AG09319 (cell line): ENCODE data around the gene ZPBP.

ENCODE experiments used
- DNase-seq: peaks from one replicate; pipeline ENCODE4 v3.0.0-alpha.2; 2010; ENCODE audit warnings: low read depth; ENCODE audit errors: extremely low read depth
- CTCF ChIP-seq: IDR thresholded peaks from 2 replicates; pipeline ENCODE4 v1.5.1; 2011; ENCODE audit warnings: low read depth, mild to moderate bottlenecking, inconsistent platforms, low read length, moderate library complexity

The ZPBP gene

GRCh38 chr7:50125766-50126165 lies 32.7 kb upstream of the ZPBP start:
- DNase-seq = no peak
- no peak for TF ChIP-seq CTCF

DNA sequence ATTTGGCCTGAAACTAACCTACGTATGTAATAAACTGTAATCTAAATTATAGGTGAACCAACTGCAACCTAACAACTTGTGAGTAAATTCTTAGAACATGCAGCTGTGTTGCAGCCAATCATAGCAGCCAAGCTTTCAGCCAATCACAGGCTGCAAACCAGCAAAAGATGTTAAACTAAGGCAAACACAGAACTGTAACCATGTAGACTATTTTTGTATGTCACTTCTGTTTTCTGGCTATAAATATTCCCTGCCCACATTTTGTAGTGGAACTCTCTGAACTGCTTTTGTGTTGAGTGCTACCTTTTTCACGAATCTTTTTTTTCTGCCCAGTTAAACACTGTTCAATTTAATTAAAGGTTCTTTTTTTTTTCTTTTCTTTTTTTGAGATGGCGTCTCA lies 28.2 kb upstream of the ZPBP start:
- DNase-seq = no peak
- no peak for TF ChIP-seq CTCF

DNA sequence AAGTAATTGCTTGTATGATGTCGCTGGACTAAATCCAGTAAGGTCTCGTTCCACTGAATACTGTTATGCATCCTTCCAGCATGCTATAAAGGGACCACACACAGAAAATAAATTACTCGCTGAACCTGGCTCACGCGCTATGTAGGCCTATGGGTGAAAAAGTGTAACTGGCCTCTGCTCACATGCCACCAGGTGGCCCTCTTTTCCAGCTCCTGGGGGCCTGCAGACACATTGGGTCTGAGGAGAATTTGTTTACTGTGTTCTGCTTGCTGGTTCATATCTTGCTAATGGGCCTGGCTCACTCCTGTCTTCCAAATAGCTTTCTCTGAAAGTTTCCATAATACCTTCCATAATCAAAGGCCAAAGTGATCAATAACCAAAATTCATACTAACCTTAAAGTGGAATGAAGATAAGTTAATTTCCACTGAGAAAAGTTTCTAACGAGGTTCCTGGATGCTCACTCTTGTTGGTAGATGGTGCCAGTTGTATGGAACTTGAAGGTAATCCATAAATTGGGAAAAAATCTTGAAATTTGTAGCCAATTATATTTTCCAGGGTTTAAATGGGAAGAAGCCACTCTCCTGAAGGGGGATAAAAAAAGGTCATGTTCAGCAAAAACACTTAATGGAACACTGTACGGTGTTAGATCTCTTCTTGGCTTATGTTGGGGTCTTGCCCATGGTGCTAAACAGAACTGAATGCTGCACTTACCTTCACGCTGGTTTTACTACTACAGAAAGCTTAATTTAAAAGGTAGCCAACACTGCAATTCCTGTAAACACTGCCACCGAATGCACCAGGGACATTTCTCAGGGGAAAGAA lies 27.0 kb upstream of the ZPBP start:
- TF ChIP-seq CTCF = no peak
- no peak for DNase-seq

- DNase-seq = no peak
- no peak for TF ChIP-seq CTCF
Observed at GRCh38 chr7:50112250-50112649, 19.2 kb upstream of the ZPBP start.

DNA sequence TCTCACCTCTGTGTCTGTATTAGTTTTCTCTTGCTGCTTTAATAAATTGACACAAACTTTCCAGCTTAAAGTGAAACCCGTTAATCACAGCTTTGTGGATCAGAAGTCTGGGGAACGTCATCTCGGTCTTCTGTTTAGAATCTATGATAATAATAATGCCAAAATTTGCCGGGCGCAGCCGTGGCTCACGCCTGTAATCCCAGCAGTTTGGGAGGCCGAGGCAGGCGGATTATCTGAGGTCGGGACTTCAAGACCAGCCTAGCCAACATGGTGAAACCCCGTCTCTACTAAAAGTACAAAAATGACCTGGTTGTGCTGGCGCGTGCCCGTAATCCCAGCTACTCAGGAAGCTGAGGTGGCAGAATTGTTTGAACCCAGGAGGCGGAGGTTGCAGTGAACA lies 8.8 kb upstream of the ZPBP start:
- TF ChIP-seq CTCF = no peak
- no peak for DNase-seq

GRCh38 chr7:50095634-50096033 lies 2.6 kb upstream of the ZPBP start:
- DNase-seq = no peak
- TF ChIP-seq CTCF = no peak

DNA sequence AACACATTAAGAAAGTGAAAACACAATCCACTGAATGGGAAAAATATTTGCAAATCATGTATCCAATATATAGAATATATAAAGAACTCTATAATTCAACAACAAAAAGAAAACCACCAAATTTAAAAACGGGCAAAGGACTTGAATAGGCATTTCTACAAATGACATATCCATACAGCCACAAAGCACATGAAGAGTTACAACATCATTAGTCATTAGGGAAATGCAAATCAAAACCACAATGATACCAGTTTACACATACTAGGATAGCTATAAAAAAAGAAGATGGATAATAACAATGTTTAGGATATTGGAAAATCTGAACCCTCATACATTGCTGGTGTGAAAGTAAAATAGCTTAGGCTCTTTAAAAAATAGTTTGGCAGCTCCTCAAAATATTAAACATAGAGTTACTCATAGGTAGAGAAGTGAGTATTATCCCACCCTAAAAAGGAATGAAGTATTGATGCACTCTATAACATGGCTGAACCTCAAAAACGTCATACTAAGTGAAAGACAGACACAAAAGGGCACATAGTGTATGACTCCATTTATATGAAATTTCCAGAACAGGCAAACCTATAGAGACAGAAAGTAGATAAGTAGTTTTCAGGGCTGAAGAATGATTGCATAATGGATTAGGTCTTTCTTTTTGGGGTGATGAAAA lies 4.5 kb downstream of the ZPBP start:
- no peak for DNase-seq

More for the DNA sequence above, 4.5 kb downstream of the ZPBP start:
- TF ChIP-seq CTCF = no peak
